NCI-H446 (cell line): ENCODE measurements around the gene CAPS.

Experiments
- DNase-seq, 2 experiments: peaks; one replicate each; lab custom pipeline; 2025; lab: John Stamatoyannopoulos, UW

Gene CAPS

GRCh38 chr19:5910638-5910907 lies 3.5 kb upstream of the CAPS start:
- no peak for DNase-seq

GRCh38 chr19:5911366-5911765 lies 2.7 kb upstream of the CAPS start:
- DNase-seq, result no peak

GRCh38 chr19:5914358-5914774 lies 312 bp downstream of the CAPS start:
- DNase-seq, result no peak

- no peak for DNase-seq
These were observed 1.1 kb downstream of the CAPS start for GRCh38 chr19:5914946-5915781.

- no peak for DNase-seq
These were observed 1.7 kb downstream of the CAPS start for GRCh38 chr19:5915782-5916165.

GRCh38 chr19:5916181-5916708 lies 2.2 kb downstream of the CAPS start:
- DNase-seq, result no peak

GRCh38 chr19:5917431-5918107 lies 3.5 kb downstream of the CAPS start:
- DNase-seq, result no peak

GRCh38 chr19:5918463-5919079 lies 4.5 kb downstream of the CAPS start:
- no peak for DNase-seq

GRCh38 chr19:5921516-5922160 lies 7.6 kb downstream of the CAPS start:
- no peak for DNase-seq

GRCh38 chr19:5922161-5922545 lies 8.1 kb downstream of the CAPS start:
- no peak for DNase-seq

- DNase-seq, result no peak
These were observed 9.3 kb downstream of the CAPS start for GRCh38 chr19:5923356-5923755.

- DNase-seq, result no peak
These were observed 11.9 kb downstream of the CAPS start for GRCh38 chr19:5925830-5926427.

GRCh38 chr19:5926641-5927440 lies 12.8 kb downstream of the CAPS start:
- no peak for DNase-seq

- no peak for DNase-seq
These were observed 13.4 kb downstream of the CAPS start for GRCh38 chr19:5927441-5927821.

- DNase-seq, result no peak
These were observed 15.1 kb downstream of the CAPS start for GRCh38 chr19:5929179-5929578.

- no peak for DNase-seq
These were observed 15.6 kb downstream of the CAPS start for GRCh38 chr19:5929625-5930024.

GRCh38 chr19:5931251-5931650 lies 17.2 kb downstream of the CAPS start:
- no peak for DNase-seq

GRCh38 chr19:5932146-5932545 lies 18.1 kb downstream of the CAPS start:
- DNase-seq, result no peak

GRCh38 chr19:5932609-5933262 lies 18.7 kb downstream of the CAPS start:
- no peak for DNase-seq

- no peak for DNase-seq
These were observed 19.5 kb downstream of the CAPS start for GRCh38 chr19:5933391-5934068.
